OCI-LY7 (cell line): ENCODE data around the gene TSHZ2. TPM values are rescaled to one million over a fixed set of nuclear protein-coding genes. Genes with fewer than 3 reads are reported as not detected.
"Not testable (repeated sequence)": the region's sequence is repeated elsewhere in the genome, so short reads cannot be mapped to it uniquely, and the experiment has no call there.

ENCODE experiments used
- BruUV-seq: library from RNA; stranded (reverse); fragments of 400-500 nt; replicated peaks from 2 replicates; lab custom pipeline; 2021; lab: Mats Ljungman, UMichigan
- CTCF ChIA-PET: fragments of 300-600 bp; sonication (Branson Sonifier 250); formaldehyde crosslinking; loops from one replicate; lab custom pipeline; 2022; ENCODE audit warnings: antibody characterized with exemption; ENCODE audit not compliant: unreplicated experiment; lab: Charles Lee
- POLR2A ChIA-PET: fragments of 300-600 bp; sonication (Branson Sonifier 250); formaldehyde crosslinking; loops from one replicate; lab custom pipeline; 2022; ENCODE audit warnings: antibody characterized with exemption; lab: Charles Lee
- DNase-seq: peaks from one replicate; pipeline ENCODE4 v3.0.0-alpha.2; 2015; ENCODE audit warnings: low spot score
- H2AFZ ChIP-seq: fragments of 200-600 bp; sonication (generic), shearing (Covaris generic); 2 replicates; pipeline ENCODE4 v1.6.1; 2014; ENCODE audit warnings: mild to moderate bottlenecking, antibody characterized with exemption, low read length, moderate library complexity
- H3K27ac ChIP-seq: fragments of 200-600 bp; sonication (generic); 2 replicates; pipeline ENCODE4 v1.5.1; 2014; ENCODE audit warnings: mixed run types, low read depth, mild to moderate bottlenecking, moderate library complexity, low read length, inconsistent platforms; ENCODE audit not compliant: poor library complexity, severe bottlenecking
- H3K36me3 ChIP-seq: fragments of 200-600 bp; sonication (generic); 2 replicates; pipeline ENCODE4 v1.6.1; 2014; ENCODE audit warnings: mild to moderate bottlenecking, antibody characterized with exemption, low read length, moderate library complexity, mixed read lengths; ENCODE audit not compliant: insufficient read depth
- H3K4me1 ChIP-seq: fragments of 200-600 bp; sonication (generic); 2 replicates; pipeline ENCODE4 v1.5.1; 2014; ENCODE audit warnings: mild to moderate bottlenecking, low read length; ENCODE audit not compliant: insufficient read depth, poor library complexity, severe bottlenecking
- H3K4me2 ChIP-seq: fragments of 200-600 bp; sonication (generic); 2 replicates; pipeline ENCODE4 v1.6.1; 2014; ENCODE audit warnings: mild to moderate bottlenecking, low read length
- H3K4me3 ChIP-seq: fragments of 200-600 bp; sonication (generic); 2 replicates; pipeline ENCODE4 v1.5.1; 2014; ENCODE audit warnings: mild to moderate bottlenecking, low read depth, low read length; ENCODE audit not compliant: poor library complexity, severe bottlenecking
- H3K79me2 ChIP-seq: fragments of 200-600 bp; sonication (generic); 2 replicates; pipeline ENCODE4 v1.6.1; 2016; ENCODE audit warnings: low read depth, mild to moderate bottlenecking, low read length, moderate library complexity, mixed read lengths; ENCODE audit not compliant: insufficient read depth
- H3K9me2 ChIP-seq: fragments of 200-600 bp; sonication (generic); 2 replicates; pipeline ENCODE4 v1.6.1; 2016; ENCODE audit warnings: mild to moderate bottlenecking, low read length, mixed read lengths; ENCODE audit not compliant: insufficient read depth
- H3K9me3 ChIP-seq: fragments of 200-600 bp; sonication (generic); 2 replicates; pipeline ENCODE4 v1.6.1; 2014; ENCODE audit warnings: mild to moderate bottlenecking, mixed run types, low read length, mixed read lengths
- H4K20me1 ChIP-seq: fragments of 200-600 bp; sonication (generic); 2 replicates; pipeline ENCODE4 v1.6.1; 2014; ENCODE audit warnings: mild to moderate bottlenecking, antibody characterized with exemption, low read length, moderate library complexity, mixed read lengths; ENCODE audit not compliant: insufficient read depth
- CTCF ChIP-seq: fragments of 200-600 bp; sonication (generic); conservative IDR thresholded peaks from 2 replicates; pipeline ENCODE4 v1.5.1; 2014; ENCODE audit warnings: mild to moderate bottlenecking, antibody characterized with exemption, low read length, moderate library complexity, mixed read lengths
- EZH2phosphoT487 ChIP-seq: fragments of 200-600 bp; sonication (generic); IDR thresholded peaks from 2 replicates; pipeline ENCODE4 v1.6.1; 2018; ENCODE audit warnings: low read depth, borderline replicate concordance, mild to moderate bottlenecking, mixed run types, antibody characterized with exemption, low read length, moderate library complexity, mixed read lengths
- intact Hi-C: fragments of 100-400 bp; cut with micrococcal nuclease; formaldehyde crosslinking; loops from one replicate; pipeline ENCODE4 v1.10.0; 2022; ENCODE audit not compliant: unreplicated experiment
- total RNA-seq, 2 experiments: library from RNA; depleted of rRNA in 1 of 2; stranded (reverse); fragments of >200 nt in 1 of 2; shearing (Covaris generic) in 1 of 2; gene quantifications; 2 replicates each; pipeline ENCODE4 v1.2.3, GENCODE V29; 2014 to 2022

The TSHZ2 gene
- total RNA-seq, 2 experiments from 2014 or later: not detected

DNA sequence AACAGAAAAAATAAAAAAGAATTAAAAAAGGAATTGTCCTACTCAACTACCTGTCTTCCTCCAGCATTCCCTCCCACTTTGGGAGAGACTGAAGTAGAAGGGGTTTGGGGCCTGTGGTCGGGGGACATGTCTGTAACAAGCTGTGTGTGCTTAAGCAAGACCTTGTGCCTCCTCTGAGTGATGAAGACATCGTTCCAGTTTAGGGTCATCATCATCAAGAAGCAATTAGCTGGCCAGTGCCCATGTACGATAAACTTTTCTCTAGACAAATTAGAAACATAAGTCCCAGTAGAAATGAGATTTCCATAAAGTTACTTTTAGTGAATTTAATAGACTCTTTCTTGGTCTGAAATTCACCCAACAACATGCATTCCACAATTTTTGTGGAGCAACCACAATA is 348.5 kb downstream of the TSHZ2 start:
- Histone ChIP-seq H3K4me3 (no peak overlapping the region), H4K20me1 (no peaks in the 10 kb centered on the region), H3K79me2 (no peaks in the 10 kb centered on the region), H3K27ac (no peak overlapping the region), H3K4me1 (no peaks in the 10 kb centered on the region), H2AFZ (no peak overlapping the region), H3K36me3 (no peaks in the 10 kb centered on the region), H3K4me2 (no peak overlapping the region), H3K9me3 (no peaks in the 10 kb centered on the region), H3K9me2 (no peaks in the 10 kb centered on the region)
- no TSS peak for BruUV-seq
- ChIA-PET POLR2A (no interaction called here), CTCF (no interaction called here)
- no peak for DNase-seq
- no peak for TF ChIP-seq CTCF
- no peak for TF ChIP-seq EZH2phosphoT487
- intact Hi-C loops: no loop called here

- Histone ChIP-seq H3K36me3 (no peaks in the 10 kb centered on the region), H3K4me1 (no peaks in the 10 kb centered on the region), H3K9me3 (no peaks in the 10 kb centered on the region), H3K4me3 (no peak overlapping the region), H4K20me1 (no peaks in the 10 kb centered on the region), H3K27ac (no peak overlapping the region), H2AFZ (no peak overlapping the region), H3K9me2 (no peaks in the 10 kb centered on the region), H3K4me2 (no peak overlapping the region), H3K79me2 (no peaks in the 10 kb centered on the region)
- no peak for TF ChIP-seq EZH2phosphoT487
- TF ChIP-seq CTCF: no peak
- POLR2A ChIA-PET: no interaction called here
- intact Hi-C loops: no loop called here
- peak; percentile 13 for DNase-seq
- BruUV-seq: no TSS peak
- CTCF ChIA-PET: no interaction called here
Measured at GRCh38 chr20:53321596-53321995, 349.4 kb downstream of the TSHZ2 start.

DNA sequence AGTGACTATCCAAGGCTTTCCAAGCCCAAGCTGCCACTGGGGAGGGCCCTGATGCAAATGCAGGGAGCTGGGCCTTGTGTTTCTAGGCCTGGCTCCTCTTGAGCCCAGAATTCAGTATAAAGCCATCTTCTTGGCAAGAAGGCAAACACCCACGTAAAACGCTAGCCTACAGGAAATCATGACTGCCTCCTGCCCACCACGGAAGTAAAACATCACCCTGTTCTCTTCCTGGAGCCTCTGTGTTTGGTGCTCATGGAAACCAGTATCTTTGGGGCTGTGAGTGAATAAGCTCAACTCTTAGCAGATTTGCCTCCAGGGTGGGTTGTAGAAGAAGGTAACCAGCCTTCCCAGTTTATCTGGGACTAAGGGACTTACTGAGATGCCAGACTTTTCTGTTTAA is 350.5 kb downstream of the TSHZ2 start:
- TF ChIP-seq CTCF (no peak), EZH2phosphoT487 (no peak)
- ChIA-PET CTCF (no interaction called here), POLR2A (interaction anchor here (0.6 to 0.7 kb wide), 2 partner anchors 113 to 1130 kb away, joined by 3 to 5 read pairs; no protein-coding TSS in a partner anchor)
- Histone ChIP-seq H3K4me2 (no peak overlapping the region), H3K79me2 (no peaks in the 10 kb centered on the region), H4K20me1 (no peaks in the 10 kb centered on the region), H3K27ac (no peak overlapping the region), H3K4me3 (no peak overlapping the region), H3K36me3 (no peaks in the 10 kb centered on the region), H3K9me2 (no peaks in the 10 kb centered on the region), H2AFZ (peak overlapping the region; percentile 33), H3K4me1 (no peaks in the 10 kb centered on the region), H3K9me3 (no peaks in the 10 kb centered on the region)
- BruUV-seq: no TSS peak
- intact Hi-C loops: no loop called here
- no peak for DNase-seq

GRCh38 chr20:53323460-53323859 is 351.3 kb downstream of the TSHZ2 start:
- H3K4me3 ChIP-seq, H4K20me1 ChIP-seq, DNase-seq, POLR2A ChIA-PET, intact Hi-C loops, H3K36me3 ChIP-seq, H3K79me2 ChIP-seq, H3K4me1 ChIP-seq, H2AFZ ChIP-seq, H3K27ac ChIP-seq, H3K9me2 ChIP-seq, CTCF ChIA-PET, H3K9me3 ChIP-seq, BruUV-seq, H3K4me2 ChIP-seq: not testable (repeated sequence)
